Panc1 (cell line): ENCODE results near the gene CLCN4. TPM values are rescaled to one million over a fixed set of nuclear protein-coding genes. Genes with fewer than 3 reads are reported as not detected.

Experiments
- ATAC-seq: fragments of 200-7000 bp; cut with Tn5 transposase; 2 replicates; pipeline ENCODE4 v1.9.1; 2020; ENCODE audit warnings: mild to moderate bottlenecking, moderate library complexity
- BruUV-seq: library from RNA; stranded (reverse); fragments of 400-500 nt; replicated peaks from 2 replicates; lab custom pipeline; 2021; lab: Mats Ljungman, UMichigan
- CTCF ChIA-PET: fragments of 300-600 bp; sonication (Branson Sonifier 250); formaldehyde crosslinking; loops from one replicate; lab custom pipeline; 2022; ENCODE audit warnings: antibody characterized with exemption; lab: Charles Lee
- POLR2A ChIA-PET: fragments of 300-600 bp; sonication (Branson Sonifier 250); formaldehyde crosslinking; loops from one replicate; lab custom pipeline; 2022; ENCODE audit warnings: antibody characterized with exemption; lab: Charles Lee
- DNase-seq: peaks from one replicate; pipeline ENCODE4 v3.0.0-alpha.2; 2010; ENCODE audit warnings: low read depth, low spot score
- H3K27ac ChIP-seq: 2 replicates; pipeline ENCODE4 v1.5.1; 2011; ENCODE audit warnings: mild to moderate bottlenecking, low read length, inconsistent platforms
- H3K27me3 ChIP-seq: fragments of 200-500 bp; sonication (Bioruptor generic); 2 replicates; pipeline ENCODE4 v1.6.0; 2014; ENCODE audit warnings: low read length, inconsistent platforms; ENCODE audit not compliant: control insufficient read depth, insufficient read depth
- H3K36me3 ChIP-seq: fragments of 200-500 bp; sonication (Bioruptor generic); 2 replicates; pipeline ENCODE4 v1.5.1; 2014; ENCODE audit warnings: inconsistent platforms, mild to moderate bottlenecking, low read length, moderate library complexity; ENCODE audit not compliant: control insufficient read depth, insufficient read depth
- H3K4me1 ChIP-seq: 2 replicates; pipeline ENCODE4 v1.5.1; 2011; ENCODE audit warnings: inconsistent platforms, mild to moderate bottlenecking, low read length, moderate library complexity; ENCODE audit not compliant: control insufficient read depth, insufficient read depth
- H3K4me3 ChIP-seq, 2 experiments: 2 replicates each; pipeline ENCODE4 v1.5.1; 2011 to 2012; ENCODE audit warnings: low read depth in 2 of 2, low read length in 2 of 2, mild to moderate bottlenecking in 2 of 2, inconsistent platforms in 1 of 2, moderate library complexity in 1 of 2
- H3K9me3 ChIP-seq: fragments of 200-500 bp; sonication (Bioruptor generic); 2 replicates; pipeline ENCODE4 v1.5.1; 2014; ENCODE audit warnings: low read depth, mild to moderate bottlenecking, inconsistent platforms, low read length, moderate library complexity; ENCODE audit not compliant: control insufficient read depth, insufficient read depth
- CTCF ChIP-seq: fragments of 450-650 bp; IDR thresholded peaks from 2 replicates; pipeline ENCODE4 v1.5.1; 2017; ENCODE audit warnings: mild to moderate bottlenecking
- POLR2AphosphoS5 ChIP-seq: IDR thresholded peaks from 2 replicates; pipeline ENCODE4 v1.6.1; 2012; ENCODE audit warnings: mild to moderate bottlenecking, low read depth, low read length, moderate library complexity
- REST ChIP-seq, 2 experiments: IDR thresholded peaks; 2 replicates each; pipeline ENCODE4 v1.6.1; 2011 to 2012; ENCODE audit warnings: low read depth in 2 of 2, control low read depth in 1 of 2, low read length in 1 of 2, mild to moderate bottlenecking in 1 of 2, moderate library complexity in 1 of 2; ENCODE audit not compliant: insufficient read depth in 1 of 2
- SIN3A ChIP-seq: IDR thresholded peaks from 2 replicates; pipeline ENCODE4 v1.6.1; 2012; ENCODE audit warnings: low read depth, mild to moderate bottlenecking, low read length, moderate library complexity, borderline replicate concordance; ENCODE audit not compliant: insufficient read depth
- TCF7L2 ChIP-seq: IDR thresholded peaks from 2 replicates; pipeline ENCODE4 v1.6.1; 2011; ENCODE audit warnings: mild to moderate bottlenecking, low read depth, low read length, inconsistent platforms
- in situ Hi-C: cut with HindIII; loops from 2 replicates; pipeline ENCODE4 v1.10.0; 2016; ENCODE audit warnings: low sequenced_read_pairs, low pct_unique_long_range_greater_than_20kb
- intact Hi-C: fragments of 100-400 bp; cut with micrococcal nuclease; formaldehyde crosslinking; loops from one replicate; pipeline ENCODE4 v1.10.0; 2022; ENCODE audit not compliant: unreplicated experiment
- total RNA-seq: library from RNA; stranded (reverse); gene quantifications from one replicate; pipeline ENCODE4 v1.2.1, GENCODE V29; 2021; ENCODE audit not compliant: unreplicated experiment

Gene CLCN4
- total RNA-seq, 1 experiment from 2014 or later = 2.5 TPM

- no peaks in the 10 kb centered on the region for H3K4me1 ChIP-seq
- BruUV-seq = no TSS peak
- intact Hi-C loops = no loop called here
- ChIA-PET CTCF (no interaction called here), POLR2A (no interaction called here)
- H3K27ac ChIP-seq = no peak overlapping the region
- ATAC-seq = no peak
- no peak for DNase-seq
- no peaks in the 10 kb centered on the region for H3K36me3 ChIP-seq
- H3K4me3 ChIP-seq = no peak overlapping the region
- no peak for TF ChIP-seq CTCF
- in situ Hi-C loops = no loop called here
- no peaks in the 10 kb centered on the region for H3K27me3 ChIP-seq
- no peaks in the 10 kb centered on the region for H3K9me3 ChIP-seq
Observed at GRCh38 chrX:10245886-10246285, 89.1 kb downstream of the CLCN4 start.

GRCh38 chrX:10246297-10246696, 89.5 kb downstream of the CLCN4 start:
- H3K4me1 ChIP-seq = no peaks in the 10 kb centered on the region
- ATAC-seq (no peak), DNase-seq (no peak)
- CTCF ChIA-PET = no interaction called here
- H3K4me3 ChIP-seq = no peak overlapping the region
- no peak for TF ChIP-seq TCF7L2
- TF ChIP-seq POLR2AphosphoS5 = no peak
- no peak for TF ChIP-seq SIN3A
- no peak for TF ChIP-seq CTCF
- no peak for TF ChIP-seq REST (IDR thresholded peaks at IDR 0.05; ENCODE audit: insufficient read depth in 1 of 2, low read depth in 2 of 2, low read length in 1 of 2)
- H3K27me3 ChIP-seq = no peaks in the 10 kb centered on the region
- no TSS peak for BruUV-seq
- intact Hi-C loops = no loop called here
- no peaks in the 10 kb centered on the region for H3K9me3 ChIP-seq
- POLR2A ChIA-PET = no interaction called here
- in situ Hi-C loops = no loop called here
- no peaks in the 10 kb centered on the region for H3K36me3 ChIP-seq
- H3K27ac ChIP-seq = no peak overlapping the region

- no peaks in the 10 kb centered on the region for H3K4me1 ChIP-seq
- DNase-seq = no peak
- ATAC-seq = no peak
- BruUV-seq = no TSS peak
- TF ChIP-seq POLR2AphosphoS5 (no peak), REST (IDR thresholded peaks at IDR 0.05; ENCODE audit: insufficient read depth in 1 of 2, low read depth in 2 of 2, low read length in 1 of 2) (no peak), TCF7L2 (no peak)
- no peak overlapping the region for H3K4me3 ChIP-seq
- no peaks in the 10 kb centered on the region for H3K36me3 ChIP-seq
- ChIA-PET CTCF (no interaction called here), POLR2A (no interaction called here)
- intact Hi-C loops = no loop called here
- H3K27ac ChIP-seq = no peak overlapping the region
- in situ Hi-C loops = no loop called here
- H3K27me3 ChIP-seq = no peaks in the 10 kb centered on the region
- no peaks in the 10 kb centered on the region for H3K9me3 ChIP-seq
Observed at GRCh38 chrX:10246846-10247245, 90.1 kb downstream of the CLCN4 start.
